Neural cell (in vitro differentiated cells): Measurements from ENCODE around the gene CHN1.

Source experiments
- EP300 ChIP-seq: fragments of 450-650 bp; conservative IDR thresholded peaks from 2 replicates; pipeline ENCODE4 v1.6.1; 2014; ENCODE audit warnings: antibody characterized with exemption, mild to moderate bottlenecking, moderate library complexity; ENCODE audit not compliant: poor library complexity, severe bottlenecking
- EZH2 ChIP-seq: fragments of 200-600, 300-800 bp; shearing (Covaris generic), sonication (generic); IDR thresholded peaks from 2 replicates; pipeline ENCODE4 v1.6.1; 2014; ENCODE audit warnings: antibody characterized with exemption, low read length, borderline replicate concordance, mild to moderate bottlenecking; ENCODE audit not compliant: insufficient read depth, poor library complexity, severe bottlenecking
- POLR2AphosphoS5 ChIP-seq: IDR thresholded peaks from 2 replicates; pipeline ENCODE4 v1.6.1; 2012
- SMC3 ChIP-seq: fragments of 450-650 bp; conservative IDR thresholded peaks from 2 replicates; pipeline ENCODE4 v1.6.1; 2014; ENCODE audit warnings: antibody characterized with exemption, mild to moderate bottlenecking, moderate library complexity; ENCODE audit not compliant: poor library complexity
- TF ChIP-seq, protein P1 (sequence below): IDR thresholded peaks from 2 replicates; pipeline ENCODE4 v1.6.1; 2012; ENCODE audit warnings: borderline replicate concordance
- TF ChIP-seq, protein P2 (sequence below): fragments of 450-650 bp; IDR thresholded peaks from 2 replicates; pipeline ENCODE4 v1.5.1; 2014; ENCODE audit warnings: antibody characterized with exemption, mild to moderate bottlenecking, moderate library complexity; ENCODE audit not compliant: poor library complexity, severe bottlenecking

- TF ChIP-seq, protein P1, sequence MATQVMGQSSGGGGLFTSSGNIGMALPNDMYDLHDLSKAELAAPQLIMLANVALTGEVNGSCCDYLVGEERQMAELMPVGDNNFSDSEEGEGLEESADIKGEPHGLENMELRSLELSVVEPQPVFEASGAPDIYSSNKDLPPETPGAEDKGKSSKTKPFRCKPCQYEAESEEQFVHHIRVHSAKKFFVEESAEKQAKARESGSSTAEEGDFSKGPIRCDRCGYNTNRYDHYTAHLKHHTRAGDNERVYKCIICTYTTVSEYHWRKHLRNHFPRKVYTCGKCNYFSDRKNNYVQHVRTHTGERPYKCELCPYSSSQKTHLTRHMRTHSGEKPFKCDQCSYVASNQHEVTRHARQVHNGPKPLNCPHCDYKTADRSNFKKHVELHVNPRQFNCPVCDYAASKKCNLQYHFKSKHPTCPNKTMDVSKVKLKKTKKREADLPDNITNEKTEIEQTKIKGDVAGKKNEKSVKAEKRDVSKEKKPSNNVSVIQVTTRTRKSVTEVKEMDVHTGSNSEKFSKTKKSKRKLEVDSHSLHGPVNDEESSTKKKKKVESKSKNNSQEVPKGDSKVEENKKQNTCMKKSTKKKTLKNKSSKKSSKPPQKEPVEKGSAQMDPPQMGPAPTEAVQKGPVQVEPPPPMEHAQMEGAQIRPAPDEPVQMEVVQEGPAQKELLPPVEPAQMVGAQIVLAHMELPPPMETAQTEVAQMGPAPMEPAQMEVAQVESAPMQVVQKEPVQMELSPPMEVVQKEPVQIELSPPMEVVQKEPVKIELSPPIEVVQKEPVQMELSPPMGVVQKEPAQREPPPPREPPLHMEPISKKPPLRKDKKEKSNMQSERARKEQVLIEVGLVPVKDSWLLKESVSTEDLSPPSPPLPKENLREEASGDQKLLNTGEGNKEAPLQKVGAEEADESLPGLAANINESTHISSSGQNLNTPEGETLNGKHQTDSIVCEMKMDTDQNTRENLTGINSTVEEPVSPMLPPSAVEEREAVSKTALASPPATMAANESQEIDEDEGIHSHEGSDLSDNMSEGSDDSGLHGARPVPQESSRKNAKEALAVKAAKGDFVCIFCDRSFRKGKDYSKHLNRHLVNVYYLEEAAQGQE, result no peak
- TF ChIP-seq, protein P2, sequence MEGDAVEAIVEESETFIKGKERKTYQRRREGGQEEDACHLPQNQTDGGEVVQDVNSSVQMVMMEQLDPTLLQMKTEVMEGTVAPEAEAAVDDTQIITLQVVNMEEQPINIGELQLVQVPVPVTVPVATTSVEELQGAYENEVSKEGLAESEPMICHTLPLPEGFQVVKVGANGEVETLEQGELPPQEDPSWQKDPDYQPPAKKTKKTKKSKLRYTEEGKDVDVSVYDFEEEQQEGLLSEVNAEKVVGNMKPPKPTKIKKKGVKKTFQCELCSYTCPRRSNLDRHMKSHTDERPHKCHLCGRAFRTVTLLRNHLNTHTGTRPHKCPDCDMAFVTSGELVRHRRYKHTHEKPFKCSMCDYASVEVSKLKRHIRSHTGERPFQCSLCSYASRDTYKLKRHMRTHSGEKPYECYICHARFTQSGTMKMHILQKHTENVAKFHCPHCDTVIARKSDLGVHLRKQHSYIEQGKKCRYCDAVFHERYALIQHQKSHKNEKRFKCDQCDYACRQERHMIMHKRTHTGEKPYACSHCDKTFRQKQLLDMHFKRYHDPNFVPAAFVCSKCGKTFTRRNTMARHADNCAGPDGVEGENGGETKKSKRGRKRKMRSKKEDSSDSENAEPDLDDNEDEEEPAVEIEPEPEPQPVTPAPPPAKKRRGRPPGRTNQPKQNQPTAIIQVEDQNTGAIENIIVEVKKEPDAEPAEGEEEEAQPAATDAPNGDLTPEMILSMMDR, result no peak
- TF ChIP-seq POLR2AphosphoS5 (no peak), EZH2 (no peak), EP300 (no peak), SMC3 (no peak)
These were observed 229.6 kb downstream of the CHN1 start for GRCh38 chr2:174775571-174775980.
